DMS 273 treated with DMSO at 0.1 percent for 48 hours (cell line): Measurements from ENCODE around the gene SSTR1.

Source experiments
- DNase-seq: peaks from one replicate; lab custom pipeline; 2025; lab: John Stamatoyannopoulos, UW

Gene SSTR1

GRCh38 chr14:38202444-38203191 lies 5.1 kb upstream of the SSTR1 start:
- no peak for DNase-seq

DNA sequence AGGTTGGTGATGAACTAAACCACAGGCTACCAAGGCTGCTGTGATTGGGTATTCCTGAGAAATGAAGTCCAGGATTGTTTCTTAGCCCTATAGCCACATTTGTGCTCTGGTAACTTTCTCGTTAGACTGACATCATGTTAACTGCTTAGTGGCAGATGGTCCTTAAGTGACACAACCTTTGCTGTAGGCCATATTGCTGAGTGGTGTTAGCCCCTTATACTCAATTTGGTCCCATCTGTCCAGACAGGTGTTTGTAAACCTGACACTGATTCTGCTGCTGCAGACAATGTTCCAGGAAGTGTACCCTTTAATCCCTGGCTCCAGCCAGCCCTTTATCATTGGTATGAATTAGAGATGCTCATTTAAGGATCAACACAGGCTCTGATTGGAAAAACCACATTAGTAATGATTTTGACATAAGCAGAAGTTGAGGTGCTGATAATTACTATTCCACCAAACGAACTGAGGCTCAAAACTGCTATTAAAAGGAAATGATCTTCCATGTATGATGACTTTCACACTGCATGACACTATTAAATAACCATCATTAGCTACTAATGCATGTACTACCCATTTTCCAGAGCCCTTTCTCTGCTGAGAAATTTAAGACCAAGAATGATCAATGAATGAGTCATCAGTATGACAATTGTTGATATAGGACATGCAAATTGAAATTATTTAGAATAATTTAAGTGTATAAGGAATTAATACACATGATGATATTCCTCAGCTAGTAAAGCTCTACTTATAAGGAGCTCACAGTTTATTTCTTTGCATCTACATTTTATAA lies 3.6 kb upstream of the SSTR1 start:
- DNase-seq = peak; percentile 54

DNA sequence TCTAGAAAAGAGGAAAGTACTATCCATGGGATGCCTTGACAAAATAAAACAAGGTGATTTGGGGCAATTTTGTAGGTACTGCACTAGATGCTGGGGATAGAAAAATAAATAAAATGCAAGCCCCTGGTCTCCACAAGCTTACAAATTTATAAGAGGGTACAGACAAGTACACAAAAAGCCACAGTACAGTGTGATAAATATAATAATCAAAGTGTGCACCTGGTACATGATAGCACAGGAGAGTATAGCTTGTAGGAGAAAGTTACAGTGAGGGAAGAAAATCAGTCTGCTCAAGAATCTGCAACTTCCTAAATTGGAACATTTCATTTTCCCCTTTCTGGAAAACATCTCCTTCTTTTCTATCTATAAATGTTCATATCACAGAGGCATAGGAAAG lies 3.0 kb upstream of the SSTR1 start:
- no peak for DNase-seq

DNA sequence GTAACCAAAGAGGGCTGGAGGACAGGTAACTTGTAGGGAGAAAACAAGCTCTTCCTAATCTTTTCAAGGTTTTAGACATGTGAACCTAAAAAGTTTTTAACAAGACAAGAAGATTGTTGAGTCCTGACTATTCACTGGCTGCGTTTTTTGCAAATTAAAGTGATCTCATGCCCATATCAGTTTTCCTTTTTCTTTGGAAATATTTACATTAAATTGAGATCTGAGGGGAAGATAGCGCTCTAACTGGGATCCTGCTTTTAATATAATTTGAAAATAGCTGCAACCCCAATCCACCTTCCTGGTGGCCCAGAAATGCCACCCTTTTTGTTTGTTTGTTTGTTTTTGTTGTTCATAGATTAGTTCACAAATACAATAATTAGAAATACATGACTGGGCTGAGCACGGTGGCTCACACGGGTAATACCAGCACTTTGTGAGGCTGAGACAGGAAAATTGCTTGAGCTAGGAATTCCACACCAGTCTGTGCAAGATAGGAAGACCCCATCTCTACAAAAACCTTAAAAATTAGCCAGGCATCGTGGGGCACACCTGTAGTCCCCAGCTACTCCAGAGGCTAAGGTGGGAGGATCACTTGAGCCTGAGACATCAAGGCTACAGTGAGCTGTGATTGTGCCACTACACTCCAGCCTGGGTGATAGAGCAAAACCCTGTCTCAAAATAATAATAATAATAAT lies 2.4 kb upstream of the SSTR1 start:
- no peak for DNase-seq

GRCh38 chr14:38205949-38206665 lies 1.6 kb upstream of the SSTR1 start:
- DNase-seq = no peak

DNA sequence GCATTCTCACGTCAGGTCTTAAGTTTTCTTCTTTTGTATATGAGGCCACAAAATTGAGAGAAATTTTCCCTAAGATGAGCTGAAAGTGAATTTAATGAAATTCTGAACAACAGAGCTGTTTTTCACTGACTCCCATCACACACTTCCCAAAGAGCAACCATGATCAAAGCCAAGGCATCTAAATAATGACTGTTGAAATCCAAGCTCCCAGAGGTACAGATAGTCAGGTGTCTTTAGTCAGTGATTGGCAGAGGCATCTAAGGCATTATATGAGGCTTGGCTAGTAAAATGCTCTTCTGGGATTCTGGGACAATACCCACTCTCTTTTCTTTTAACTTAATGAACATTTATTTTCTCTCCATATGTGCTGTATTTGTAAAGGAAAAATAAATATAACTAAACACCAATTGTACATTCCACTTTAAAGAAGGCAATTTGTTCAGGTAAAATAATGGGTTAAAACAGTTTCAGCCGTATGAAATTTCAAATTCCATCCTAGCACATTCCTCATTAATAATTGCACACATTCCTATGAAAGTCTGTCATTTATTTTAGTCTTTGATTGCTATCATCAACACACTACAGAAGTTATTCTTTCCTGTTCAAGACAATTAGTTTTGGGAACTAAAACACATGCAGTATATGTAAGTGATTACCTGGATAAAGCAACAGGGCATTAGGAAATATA lies 871 bp upstream of the SSTR1 start:
- no peak for DNase-seq

- no peak for DNase-seq
Observed at GRCh38 chr14:38207377-38207735, 348 bp upstream of the SSTR1 start.

GRCh38 chr14:38208618-38209562 lies 1.2 kb downstream of the SSTR1 start:
- no peak for DNase-seq

DNA sequence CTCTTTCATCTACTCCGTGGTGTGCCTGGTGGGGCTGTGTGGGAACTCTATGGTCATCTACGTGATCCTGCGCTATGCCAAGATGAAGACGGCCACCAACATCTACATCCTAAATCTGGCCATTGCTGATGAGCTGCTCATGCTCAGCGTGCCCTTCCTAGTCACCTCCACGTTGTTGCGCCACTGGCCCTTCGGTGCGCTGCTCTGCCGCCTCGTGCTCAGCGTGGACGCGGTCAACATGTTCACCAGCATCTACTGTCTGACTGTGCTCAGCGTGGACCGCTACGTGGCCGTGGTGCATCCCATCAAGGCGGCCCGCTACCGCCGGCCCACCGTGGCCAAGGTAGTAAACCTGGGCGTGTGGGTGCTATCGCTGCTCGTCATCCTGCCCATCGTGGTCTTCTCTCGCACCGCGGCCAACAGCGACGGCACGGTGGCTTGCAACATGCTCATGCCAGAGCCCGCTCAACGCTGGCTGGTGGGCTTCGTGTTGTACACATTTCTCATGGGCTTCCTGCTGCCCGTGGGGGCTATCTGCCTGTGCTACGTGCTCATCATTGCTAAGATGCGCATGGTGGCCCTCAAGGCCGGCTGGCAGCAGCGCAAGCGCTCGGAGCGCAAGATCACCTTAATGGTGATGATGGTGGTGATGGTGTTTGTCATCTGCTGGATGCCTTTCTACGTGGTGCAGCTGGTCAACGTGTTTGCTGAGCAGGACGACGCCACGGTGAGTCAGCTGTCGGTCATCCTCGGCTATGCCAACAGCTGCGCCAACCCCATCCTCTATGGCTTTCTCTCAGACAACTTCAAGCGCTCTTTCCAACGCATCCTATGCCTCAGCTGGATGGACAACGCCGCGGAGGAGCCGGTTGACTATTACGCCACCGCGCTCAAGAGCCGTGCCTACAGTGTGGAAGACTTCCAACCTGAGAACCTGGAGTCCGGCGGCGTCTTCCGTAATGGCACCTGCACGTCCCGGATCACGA lies 2.2 kb downstream of the SSTR1 start:
- DNase-seq = no peak

GRCh38 chr14:38210587-38211216 lies 3.0 kb downstream of the SSTR1 start:
- DNase-seq = no peak

DNA sequence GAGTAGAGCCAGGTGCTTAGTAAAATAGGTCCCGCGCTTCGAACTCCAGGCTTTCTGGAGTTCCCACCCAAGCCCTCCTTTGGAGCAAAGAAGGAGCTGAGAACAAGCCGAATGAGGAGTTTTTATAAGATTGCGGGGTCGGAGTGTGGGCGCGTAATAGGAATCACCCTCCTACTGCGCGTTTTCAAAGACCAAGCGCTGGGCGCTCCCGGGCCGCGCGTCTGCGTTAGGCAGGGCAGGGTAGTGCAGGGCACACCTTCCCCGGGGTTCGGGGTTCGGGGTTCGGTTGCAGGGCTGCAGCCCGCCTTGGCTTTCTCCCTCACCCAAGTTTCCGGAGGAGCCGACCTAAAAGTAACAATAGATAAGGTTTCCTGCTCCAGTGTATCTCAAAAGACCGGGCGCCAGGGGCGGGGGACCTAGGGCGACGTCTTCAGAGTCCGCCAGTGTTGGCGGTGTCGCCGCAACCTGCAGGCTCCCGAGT lies 3.6 kb downstream of the SSTR1 start:
- no peak for DNase-seq

GRCh38 chr14:38212111-38212510 lies 4.4 kb downstream of the SSTR1 start:
- no peak for DNase-seq

- DNase-seq = no peak
Observed at GRCh38 chr14:38213001-38213400, 5.3 kb downstream of the SSTR1 start.

DNA sequence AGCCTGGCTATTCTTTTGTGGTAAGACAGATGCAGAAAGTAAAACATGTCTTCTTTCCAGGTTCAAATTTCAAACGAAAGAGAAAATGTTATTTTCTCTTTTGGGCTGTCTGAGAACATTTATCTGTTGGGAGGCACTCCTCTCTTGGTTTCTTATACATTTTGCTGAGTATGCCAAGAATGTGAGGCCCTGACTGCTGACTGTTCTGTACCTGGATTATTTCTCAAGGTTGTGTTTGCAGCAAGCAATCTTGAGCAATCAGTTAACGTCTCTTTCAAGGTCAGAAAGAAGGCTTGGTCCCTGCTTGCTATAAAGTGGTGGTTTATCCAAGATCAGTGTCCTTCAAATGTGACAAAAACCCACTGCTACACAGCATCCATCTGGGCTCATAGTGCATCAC lies 9.8 kb downstream of the SSTR1 start:
- DNase-seq = no peak

GRCh38 chr14:38221077-38221476 lies 13.4 kb downstream of the SSTR1 start:
- DNase-seq = no peak

DNA sequence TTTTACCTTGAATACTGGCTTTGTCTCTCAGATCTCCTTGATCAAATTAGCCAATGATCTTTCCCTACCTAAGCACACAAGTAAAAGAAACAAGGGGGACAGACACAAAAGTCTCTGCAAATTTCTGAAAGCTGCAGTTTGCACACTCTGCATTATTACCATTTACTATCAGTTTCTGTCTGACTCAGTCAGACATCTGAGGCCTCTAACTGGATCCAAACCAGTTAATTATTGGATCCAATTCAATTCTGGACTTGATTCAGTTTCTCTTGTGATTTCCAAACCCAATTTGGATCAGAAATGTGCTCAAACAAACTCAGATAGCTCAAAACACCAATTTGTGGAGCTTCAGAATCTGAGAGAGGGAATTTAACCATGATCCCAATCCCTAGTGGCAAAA lies 16.6 kb downstream of the SSTR1 start:
- DNase-seq = no peak

GRCh38 chr14:38225946-38226345 lies 18.2 kb downstream of the SSTR1 start:
- DNase-seq = no peak

DNA sequence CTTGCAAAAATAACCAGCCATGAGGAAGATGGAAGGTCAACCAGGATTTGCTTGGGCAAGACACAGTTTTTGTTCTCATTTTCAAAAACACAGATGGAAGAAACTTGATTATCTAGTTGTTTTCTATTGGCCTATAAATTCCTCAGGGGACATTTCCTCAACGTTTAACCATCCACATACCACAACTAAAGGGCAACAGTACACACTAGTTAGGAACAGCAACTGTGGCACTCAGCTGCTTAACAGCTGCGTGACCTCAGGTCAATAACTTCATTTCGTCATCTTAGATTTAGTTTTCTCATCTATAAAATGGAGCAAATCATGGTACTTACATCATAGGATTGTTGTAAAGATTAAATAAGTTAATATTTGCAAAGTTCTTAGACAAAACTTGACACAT lies 18.7 kb downstream of the SSTR1 start:
- no peak for DNase-seq

DNA sequence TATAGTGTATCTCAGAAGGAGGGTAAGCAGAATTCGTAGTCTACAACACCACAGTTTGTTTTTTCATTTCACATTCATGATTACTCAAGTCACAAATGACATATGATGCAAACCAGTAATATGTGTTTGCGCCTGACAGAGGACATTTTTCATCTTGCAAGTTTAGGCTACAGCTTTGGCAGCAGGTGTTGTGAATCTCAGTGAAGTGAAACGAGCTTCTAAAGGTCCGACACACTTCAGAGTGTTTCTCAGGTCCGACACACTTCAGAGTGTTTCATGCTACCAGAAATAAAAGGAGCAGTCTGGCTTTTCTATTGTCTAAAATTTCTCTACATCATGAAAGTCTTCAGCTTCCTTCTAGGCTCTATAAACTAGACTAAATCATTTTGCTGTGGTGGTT lies 25.5 kb downstream of the SSTR1 start:
- no peak for DNase-seq
